ENCODE measurements around the gene HEXIM2. TPM values are rescaled to one million over a fixed set of nuclear protein-coding genes. Genes with fewer than 3 reads are reported as not detected.
A peak's percentile ranks its signal among the peaks of the same experiment; 100 is the strongest.

The HEXIM2 gene
- total RNA-seq, 1 experiment from 2014 or later, result 19.9 TPM

- H3K4me1 ChIP-seq (ENCODE audit: insufficient read depth, low read length), result peaks cover 16% of the 10 kb centered on the region
- peaks cover 3% of the 10 kb centered on the region for H3F3A ChIP-seq (ENCODE audit: low read length, unreplicated experiment)
- no peak for DNase-seq
- H3K4me3 ChIP-seq (ENCODE audit: low read length), result no peak overlapping the region
- H3K79me2 ChIP-seq (ENCODE audit: low read length), result peaks cover 7% of the 10 kb centered on the region
- no peak overlapping the region for H3K27ac ChIP-seq (ENCODE audit: low read length)
- no TSS peak for BruUV-seq (replicated peaks)
- no peaks in the 10 kb centered on the region for H4K20me1 ChIP-seq (ENCODE audit: low read length)
- TF ChIP-seq EZH2 (IDR thresholded peaks at IDR 0.05; ENCODE audit: low read length, unreplicated experiment) (no peak), CTCF (conservative IDR thresholded peaks at IDR 0.05; ENCODE audit: low read depth, low read length) (no peak), EZH2phosphoT487 (IDR thresholded peaks at IDR 0.05; ENCODE audit: borderline replicate concordance, low read length) (no peak)
- no peak overlapping the region for H3K4me2 ChIP-seq (ENCODE audit: low read length)
- H3K9me2 ChIP-seq (replicated peaks; ENCODE audit: low read length), result no peaks in the 10 kb centered on the region
- no peak overlapping the region for H3K9ac ChIP-seq (ENCODE audit: low read length)
- CTCF ChIA-PET, result interaction anchor here (0.6 kb wide), 1 partner anchor 44 kb away, joined by 3 read pairs; no protein-coding TSS in a partner anchor
- no peaks in the 10 kb centered on the region for H3K36me3 ChIP-seq (ENCODE audit: low read depth, low read length)
- no peak for ATAC-seq
- intact Hi-C loops (cut with micrococcal nuclease), result no loop called here
- H3K9me3 ChIP-seq (ENCODE audit: low read length), result no peaks in the 10 kb centered on the region
- H3K27me3 ChIP-seq (ENCODE audit: low read length), result no peaks in the 10 kb centered on the region
- POLR2A ChIA-PET (ENCODE audit: unreplicated experiment), result no interaction called here
- no peak overlapping the region for H2AFZ ChIP-seq (ENCODE audit: low read length)
These were observed 18.5 kb upstream of the HEXIM2 start for GRCh38 chr17:45143094-45143670.

- no peaks in the 10 kb centered on the region for H3K27me3 ChIP-seq (ENCODE audit: low read length)
- H3K79me2 ChIP-seq (ENCODE audit: low read length), result peaks cover 11% of the 10 kb centered on the region
- POLR2A ChIA-PET (ENCODE audit: unreplicated experiment), result interaction anchor here (0.6 kb wide), 2 partner anchors 11 to 41 kb away, joined by 4 to 6 read pairs; no protein-coding TSS in a partner anchor
- BruUV-seq (replicated peaks), result no TSS peak
- H3F3A ChIP-seq (ENCODE audit: low read length, unreplicated experiment), result peaks cover 3% of the 10 kb centered on the region
- H3K9ac ChIP-seq (ENCODE audit: low read length), result peak overlapping the region; percentile 22; the same call in 1 of the 2 replicates
- intact Hi-C loops (cut with micrococcal nuclease), result no loop called here
- no peak for ATAC-seq
- peak overlapping the region; percentile 73 for H2AFZ ChIP-seq (ENCODE audit: low read length)
- peak overlapping the region; percentile 43; the same call in 1 of the 2 replicates for H3K4me3 ChIP-seq (ENCODE audit: low read length)
- no peaks in the 10 kb centered on the region for H3K9me3 ChIP-seq (ENCODE audit: low read length)
- CTCF ChIA-PET, result interaction anchor here (0.5 to 1.0 kb wide), 3 partner anchors 9 to 44 kb away, joined by 3 to 15 read pairs (median 3); partner anchors contain the start of gene ACBD4
- H3K9me2 ChIP-seq (replicated peaks; ENCODE audit: low read length), result no peaks in the 10 kb centered on the region
- H3K36me3 ChIP-seq (ENCODE audit: low read depth, low read length), result no peaks in the 10 kb centered on the region
- peaks cover 16% of the 10 kb centered on the region for H3K4me1 ChIP-seq (ENCODE audit: insufficient read depth, low read length)
- no peak overlapping the region for H3K27ac ChIP-seq (ENCODE audit: low read length)
- peaks cover 3% of the 10 kb centered on the region for H4K20me1 ChIP-seq (ENCODE audit: low read length)
- TF ChIP-seq EZH2 (IDR thresholded peaks at IDR 0.05; ENCODE audit: low read length, unreplicated experiment) (no peak), CTCF (conservative IDR thresholded peaks at IDR 0.05; ENCODE audit: low read depth, low read length) (no peak), EZH2phosphoT487 (IDR thresholded peaks at IDR 0.05; ENCODE audit: borderline replicate concordance, low read length) (no peak)
- no peak for DNase-seq
- peak overlapping the region; percentile 74; the same call in 1 of the 2 replicates for H3K4me2 ChIP-seq (ENCODE audit: low read length)
These were observed 17.9 kb upstream of the HEXIM2 start for GRCh38 chr17:45143767-45144198.

Measured in PC-3 (cell line).